H9 (cell line): Measurements from ENCODE around the gene SMCHD1. TPM values are rescaled to one million over a fixed set of nuclear protein-coding genes. Genes with fewer than 3 reads are reported as not detected.

Experiments used
- DNase-seq: peaks from one replicate; pipeline ENCODE4 v3.0.0-alpha.2; 2017
- H2AFZ ChIP-seq: one replicate; pipeline ENCODE4 v1.6.1; 2013; ENCODE audit warnings: mild to moderate bottlenecking, low read length, control low read depth, moderate library complexity
- H2AK5ac ChIP-seq: 2 replicates; pipeline ENCODE4 v1.6.1; 2013; ENCODE audit warnings: low read length, control low read depth, mixed read lengths; ENCODE audit not compliant: insufficient read length
- H2BK120ac ChIP-seq: one replicate; pipeline ENCODE4 v1.6.1; 2013; ENCODE audit warnings: low read depth, mild to moderate bottlenecking, low read length, control low read depth, inconsistent platforms; ENCODE audit not compliant: poor library complexity, severe bottlenecking
- H2BK12ac ChIP-seq: 2 replicates; pipeline ENCODE4 v1.6.1; 2013; ENCODE audit warnings: low read length, control low read depth, mixed read lengths, low read depth; ENCODE audit not compliant: insufficient read length
- H2BK15ac ChIP-seq: 2 replicates; pipeline ENCODE4 v1.6.1; 2013; ENCODE audit warnings: low read depth, low read length, control low read depth
- H2BK20ac ChIP-seq: one replicate; pipeline ENCODE4 v1.6.1; 2013; ENCODE audit warnings: low read depth, mild to moderate bottlenecking, low read length, control low read depth, inconsistent platforms; ENCODE audit not compliant: poor library complexity, severe bottlenecking
- H2BK5ac ChIP-seq: 2 replicates; pipeline ENCODE4 v1.6.1; 2013; ENCODE audit warnings: low read length, control low read depth, mixed read lengths; ENCODE audit not compliant: insufficient read length
- H3K14ac ChIP-seq: 2 replicates; pipeline ENCODE4 v1.6.1; 2013; ENCODE audit warnings: low read length, control low read depth; ENCODE audit not compliant: insufficient read depth
- H3K18ac ChIP-seq: 2 replicates; pipeline ENCODE4 v1.6.1; 2013; ENCODE audit warnings: low read depth, mild to moderate bottlenecking, mixed read lengths, low read length, control low read depth; ENCODE audit not compliant: insufficient read length
- H3K23ac ChIP-seq: 2 replicates; pipeline ENCODE4 v1.6.1; 2013; ENCODE audit warnings: low read length, control low read depth, mixed read lengths, low read depth; ENCODE audit not compliant: insufficient read length
- H3K23me2 ChIP-seq: 2 replicates; pipeline ENCODE4 v1.6.1; 2013; ENCODE audit warnings: low read depth, mild to moderate bottlenecking, mixed read lengths, low read length, control low read depth; ENCODE audit not compliant: insufficient read length, poor library complexity, severe bottlenecking
- H3K27ac ChIP-seq: 2 replicates; pipeline ENCODE4 v1.5.1; 2013; ENCODE audit warnings: low read length, control low read depth, mixed read lengths, low read depth; ENCODE audit not compliant: insufficient read length
- H3K27me3 ChIP-seq: 2 replicates; pipeline ENCODE4 v1.6.1; 2013; ENCODE audit warnings: low read length, control low read depth, inconsistent platforms; ENCODE audit not compliant: insufficient read depth
- H3K4ac ChIP-seq: 2 replicates; pipeline ENCODE4 v1.6.1; 2013; ENCODE audit warnings: low read depth, mild to moderate bottlenecking, control low read depth, inconsistent platforms, low read length, moderate library complexity
- H3K4me1 ChIP-seq: 2 replicates; pipeline ENCODE4 v1.6.1; 2013; ENCODE audit warnings: low read length, control low read depth, inconsistent platforms; ENCODE audit not compliant: insufficient read depth
- H3K4me2 ChIP-seq: 2 replicates; pipeline ENCODE4 v1.6.1; 2013; ENCODE audit warnings: low read length, control low read depth, mixed read lengths; ENCODE audit not compliant: insufficient read length, insufficient read depth
- H3K56ac ChIP-seq: 2 replicates; pipeline ENCODE4 v1.6.1; 2013; ENCODE audit warnings: low read depth, mild to moderate bottlenecking, mixed read lengths, low read length, control low read depth; ENCODE audit not compliant: insufficient read length
- H3K79me1 ChIP-seq: 2 replicates; pipeline ENCODE4 v1.6.1; 2013; ENCODE audit warnings: low read depth, mild to moderate bottlenecking, moderate library complexity, low read length, control low read depth, inconsistent platforms; ENCODE audit not compliant: insufficient read depth, poor library complexity, severe bottlenecking
- H3K79me2 ChIP-seq: 2 replicates; pipeline ENCODE4 v1.6.1; 2013; ENCODE audit warnings: low read length, control low read depth, inconsistent platforms; ENCODE audit not compliant: insufficient read depth
- H3K9ac ChIP-seq: 2 replicates; pipeline ENCODE4 v1.6.1; 2013; ENCODE audit warnings: low read length, control low read depth, mixed read lengths; ENCODE audit not compliant: insufficient read length; ENCODE audit errors: extremely low read depth
- H3K9me3 ChIP-seq: one replicate; pipeline ENCODE4 v1.6.1; 2013; ENCODE audit warnings: low read depth, low read length, inconsistent platforms; ENCODE audit not compliant: control insufficient read depth
- H3T11ph ChIP-seq: one replicate; pipeline ENCODE4 v1.6.1; 2013; ENCODE audit warnings: mild to moderate bottlenecking, low read length, control low read depth, inconsistent platforms
- H4K20me1 ChIP-seq: one replicate; pipeline ENCODE4 v1.6.1; 2013; ENCODE audit not compliant: control insufficient read depth, insufficient read length, insufficient read depth
- H4K5ac ChIP-seq: 2 replicates; pipeline ENCODE4 v1.6.1; 2013; ENCODE audit warnings: low read depth, mild to moderate bottlenecking, mixed read lengths, low read length, control low read depth; ENCODE audit not compliant: insufficient read length
- H4K8ac ChIP-seq: replicated peaks from 2 replicates; pipeline ENCODE4 v1.6.1; 2013; ENCODE audit warnings: low read length, control low read depth, mixed read lengths, low read depth; ENCODE audit not compliant: insufficient read length
- H4K91ac ChIP-seq: 2 replicates; pipeline ENCODE4 v1.6.1; 2013; ENCODE audit warnings: low read depth, mild to moderate bottlenecking, moderate library complexity, mixed read lengths, low read length, control low read depth; ENCODE audit not compliant: insufficient read length
- H3K27ac Mint-ChIP-seq, 3 experiments: 2 replicates in 2 of 3; 3 replicates in 1 of 3; pipeline ENCODE4 v1.8.0; 2020 to 2021; ENCODE audit warnings: mixed read lengths in 3 of 3, mild to moderate bottlenecking in 1 of 3, moderate library complexity in 1 of 3
- H3K27me3 Mint-ChIP-seq: 2 replicates; pipeline ENCODE4 v1.8.0; 2021; ENCODE audit warnings: low read depth, mild to moderate bottlenecking, moderate library complexity, mixed read lengths
- H3K36me3 Mint-ChIP-seq, 3 experiments: 2 replicates in 2 of 3; 3 replicates in 1 of 3; pipeline ENCODE4 v1.8.0; 2020 to 2021; ENCODE audit warnings: low read depth in 3 of 3, mixed read lengths in 3 of 3; ENCODE audit not compliant: insufficient read depth in 1 of 3
- H3K4me1 Mint-ChIP-seq, 2 experiments: 2 replicates each; pipeline ENCODE4 v1.8.0; 2020; ENCODE audit warnings: mixed read lengths in 2 of 2
- H3K4me3 Mint-ChIP-seq, 2 experiments: 2 replicates in 1 of 2; 3 replicates in 1 of 2; pipeline ENCODE4 v1.8.0; 2020 to 2021; ENCODE audit warnings: mild to moderate bottlenecking in 2 of 2, mixed read lengths in 2 of 2, moderate library complexity in 1 of 2
- H3K9me3 Mint-ChIP-seq, 2 experiments: 2 replicates in 1 of 2; 3 replicates in 1 of 2; pipeline ENCODE4 v1.8.0; 2020; ENCODE audit warnings: mild to moderate bottlenecking in 2 of 2, mixed read lengths in 2 of 2, moderate library complexity in 1 of 2
- CTCF ChIP-seq: fragments of 200-600 bp; sonication (generic); conservative IDR thresholded peaks from 3 replicates; pipeline ENCODE4 v1.8.0; 2021; ENCODE audit warnings: antibody characterized with exemption, mild to moderate bottlenecking
- WGBS: extraction: QIAGEN DNeasy Blood & Tissue Kit; methylation state at CpG from one replicate; pipeline ENCODE4 v1.1.7; 2013; ENCODE audit warnings: missing lambda C conversion rate, low lambda C conversion rate, mixed read lengths; ENCODE audit not compliant: insufficient read length; ENCODE audit errors: extremely low coverage; 5-methylcytosine and 5-hydroxymethylcytosine counted together
- total RNA-seq: library from RNA; stranded (reverse); gene quantifications from 2 replicates; pipeline ENCODE4 v1.2.1, GENCODE V29; 2021

SMCHD1 gene
- total RNA-seq, 1 experiment from 2014 or later = 53.5 TPM

- H4K91ac ChIP-seq = no peak overlapping the region
- no CpG with 5 or more reads among the region's 12 CpGs for WGBS
- no peak overlapping the region for H3K27ac ChIP-seq
- no peak overlapping the region for H4K5ac ChIP-seq
- H3K4ac ChIP-seq = no peak overlapping the region
- no peak overlapping the region for H2AK5ac ChIP-seq
- no peak for DNase-seq
- Mint-ChIP-seq H3K36me3 (peaks cover 4 to 8% (median 5%) of the 10 kb centered on the region in 3 experiments), H3K9me3 (peaks cover 0 to 3% of the 10 kb centered on the region in 2 experiments; a peak in 2 of 5 replicates), H3K4me1 (peaks cover 27 to 30% of the 10 kb centered on the region in 2 experiments), H3K27me3 (peaks cover 28% of the 10 kb centered on the region), H3K4me3 (peak overlapping the region; percentile 92 to 94), H3K27ac (0 out of 7 replicates have a peak overlapping the region, but pooled peaks of 1 of the 3 experiments have one; percentile 34)
- H3K9me3 ChIP-seq = no peaks in the 10 kb centered on the region
- H2BK120ac ChIP-seq = no peak overlapping the region
- H3K79me2 ChIP-seq = peaks cover 10% of the 10 kb centered on the region; the same call in 1 of the 2 replicates
- TF ChIP-seq CTCF = no peak
- no peak overlapping the region for H3K14ac ChIP-seq
- H3K9ac ChIP-seq = peak overlapping the region; percentile 69
- no peak overlapping the region for H2BK5ac ChIP-seq
- H4K20me1 ChIP-seq = no peaks in the 10 kb centered on the region
- H3K56ac ChIP-seq = no peak overlapping the region
- H2BK20ac ChIP-seq = no peak overlapping the region
- peaks cover 11% of the 10 kb centered on the region for H3K23me2 ChIP-seq
- no peak overlapping the region for H3K23ac ChIP-seq
- H3K4me1 ChIP-seq = peaks cover 2% of the 10 kb centered on the region; the same call in 1 of the 2 replicates
- H3K4me2 ChIP-seq = peak overlapping the region; percentile 75
- H3K27me3 ChIP-seq = peaks cover 14% of the 10 kb centered on the region; the same call in 1 of the 2 replicates
- H2BK15ac ChIP-seq = no peak overlapping the region
- H3T11ph ChIP-seq = no peak overlapping the region
- H3K18ac ChIP-seq = no peak overlapping the region
- no peaks in the 10 kb centered on the region for H3K79me1 ChIP-seq
- H4K8ac ChIP-seq = no peak overlapping the region
- H2AFZ ChIP-seq = no peak overlapping the region
- no peak overlapping the region for H2BK12ac ChIP-seq
Observed at GRCh38 chr18:2656981-2657512, 1.5 kb downstream of the SMCHD1 start.
